DOHH2 (cell line): ENCODE data around the gene SEMA6A.

Experiments used
- CTCF ChIP-seq: fragments of 200-600 bp; sonication (generic); IDR thresholded peaks from one replicate; pipeline ENCODE4 v1.5.1; 2014; ENCODE audit warnings: antibody characterized with exemption, mild to moderate bottlenecking, low read depth, low read length; ENCODE audit not compliant: poor library complexity, severe bottlenecking
- EZH2phosphoT487 ChIP-seq: fragments of 200-600 bp; sonication (generic); IDR thresholded peaks from 2 replicates; pipeline ENCODE4 v1.6.1; 2017; ENCODE audit warnings: borderline replicate concordance, mild to moderate bottlenecking, antibody characterized with exemption, low read length, moderate library complexity, mixed read lengths

- no peak for TF ChIP-seq CTCF
- no peak for TF ChIP-seq EZH2phosphoT487
These were observed 2.0 kb downstream of the SEMA6A start for GRCh38 chr5:116572350-116573278.
